Body of pancreas (tissue), 4 donors: ENCODE results near the gene MRGPRE. TPM values are rescaled to one million over a fixed set of nuclear protein-coding genes. Genes with fewer than 3 reads are reported as not detected.

Source experiments
- ATAC-seq: fragments of 150-250 bp; one replicate; pipeline ENCODE4 v1.9.1; 2016
- DNase-seq, 4 donors: peaks; one replicate each; pipeline ENCODE4 v3.0.0-alpha.2; 2019
- H3K27ac ChIP-seq, 4 donors: fragments of 200-600 bp; sonication (generic); 1 replicate in 3 of 4; 2 replicates in 1 of 4; pipeline versions ENCODE4 v1.5.1 to v1.6.1; 2016 to 2019; ENCODE audit warnings: mild to moderate bottlenecking in 1 of 4, mixed read lengths in 1 of 4, moderate library complexity in 1 of 4
- H3K27me3 ChIP-seq, 2 donors: fragments of 200-600 bp; sonication (generic); one replicate each; pipeline ENCODE4 v1.6.0; 2016; ENCODE audit warnings: mild to moderate bottlenecking in 1 of 2
- H3K36me3 ChIP-seq, 2 donors: fragments of 200-600 bp; sonication (generic); replicated peaks in 1 of 2; 2 replicates each; pipeline ENCODE4 v1.5.1; 2016; ENCODE audit warnings: low read depth in 2 of 2; ENCODE audit not compliant: insufficient read depth in 1 of 2
- H3K4me1 ChIP-seq: fragments of 200-600 bp; sonication (generic); one replicate; pipeline ENCODE4 v1.6.0; 2016
- H3K4me3 ChIP-seq, 2 donors: fragments of 200-600 bp; sonication (generic); 1 replicate in 1 of 2; 2 replicates in 1 of 2; pipeline ENCODE4 v1.5.1; 2016 to 2019
- H3K9me3 ChIP-seq, 3 donors: fragments of 200-600 bp; sonication (generic); 1 replicate in 2 of 3; 2 replicates in 1 of 3; pipeline ENCODE4 v1.5.1; 2016
- CTCF ChIP-seq, 7 experiments: fragments of 450-650 bp in 4 of 7; fragments of 200-600 bp in 3 of 7; sonication (generic) in 3 of 7; IDR thresholded peaks; one replicate each; pipeline ENCODE4 v1.5.1; 2016 to 2019; ENCODE audit warnings: antibody characterized with exemption in 7 of 7
- POLR2A ChIP-seq, 3 donors: fragments of 450-650 bp; IDR thresholded peaks; one replicate each; pipeline ENCODE4 v1.6.1; 2016; ENCODE audit warnings: antibody characterized with exemption in 3 of 3, mild to moderate bottlenecking in 2 of 3
- WGBS, 2 donors: methylation state at CpG; one replicate each; pipeline ENCODE4 v1.1.5; 2017; 5-methylcytosine and 5-hydroxymethylcytosine counted together
- intact Hi-C: fragments of 100-400 bp; cut with DNase I; formaldehyde crosslinking; loops from one replicate; pipeline ENCODE4 v1.15.1; 2023
- total RNA-seq, 2 donors: library from RNA; depleted of rRNA; stranded (reverse); fragments of >200 nt; gene quantifications; one replicate each; pipeline ENCODE4 v1.1.0, GENCODE V29; 2016

The MRGPRE gene
- total RNA-seq, 2 donors from 2014 or later, result not detected

DNA sequence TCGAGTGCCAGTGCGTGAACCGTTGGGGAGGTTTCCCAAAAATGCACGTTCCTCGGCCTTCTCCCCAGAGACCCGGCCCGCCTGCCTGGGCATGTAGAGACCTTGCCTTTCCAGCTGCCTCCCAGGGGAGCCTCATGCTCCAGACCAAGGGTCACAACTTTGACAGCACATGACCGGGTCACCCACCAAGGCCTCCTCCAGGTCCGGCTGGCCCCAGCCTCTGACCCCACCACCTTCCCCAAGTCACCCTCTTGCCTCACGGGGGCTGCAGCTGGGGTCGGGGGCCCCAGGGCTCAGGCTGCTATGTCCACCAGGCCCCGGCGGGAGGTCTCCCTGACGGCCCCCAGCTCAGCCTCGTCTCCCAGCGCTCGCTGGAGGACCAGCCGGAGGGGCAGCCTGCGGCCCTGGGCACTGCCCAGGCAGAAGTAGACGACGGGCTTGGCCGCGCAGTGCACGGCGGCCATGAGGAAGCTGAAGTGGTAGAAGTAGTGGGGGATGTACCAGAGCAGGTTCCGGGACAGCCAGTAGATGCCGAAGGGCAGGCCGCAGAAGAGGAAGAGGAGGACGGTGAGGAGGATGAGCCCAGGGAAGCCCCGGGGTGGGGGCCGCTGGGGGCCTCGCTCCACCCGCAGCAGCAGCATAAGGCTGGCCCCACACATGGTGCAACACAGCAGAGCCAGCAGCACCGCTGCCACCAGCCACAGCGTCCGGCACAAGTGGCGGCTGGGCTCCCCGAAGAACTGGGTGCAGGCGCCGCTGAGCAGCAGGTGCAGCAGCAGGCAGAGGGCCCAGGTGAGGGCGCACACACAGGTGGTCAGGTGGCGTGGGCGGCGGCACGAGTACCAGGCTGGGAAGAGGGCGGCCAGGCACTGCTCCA is 4.4 kb downstream of the MRGPRE start:
- no peak overlapping the region for H3K27ac ChIP-seq
- DNase-seq (peak in 1 of 4 donors; percentile 10), ATAC-seq (no peak)
- 70 to 72% methylated on average over 21 to 42 of the region's 46 CpGs for WGBS, 2 donors
- H3K27me3 ChIP-seq, result no peaks in the 10 kb centered on the region
- intact Hi-C loops, result no loop called here
- H3K4me3 ChIP-seq, result no peak overlapping the region
- H3K4me1 ChIP-seq, result no peaks in the 10 kb centered on the region
- no peak for TF ChIP-seq POLR2A (IDR thresholded peaks at IDR 0.05)
- no peak for TF ChIP-seq CTCF (IDR thresholded peaks at IDR 0.05)
- no peaks in the 10 kb centered on the region for H3K9me3 ChIP-seq
- H3K36me3 ChIP-seq, result no peaks in the 10 kb centered on the region

DNA sequence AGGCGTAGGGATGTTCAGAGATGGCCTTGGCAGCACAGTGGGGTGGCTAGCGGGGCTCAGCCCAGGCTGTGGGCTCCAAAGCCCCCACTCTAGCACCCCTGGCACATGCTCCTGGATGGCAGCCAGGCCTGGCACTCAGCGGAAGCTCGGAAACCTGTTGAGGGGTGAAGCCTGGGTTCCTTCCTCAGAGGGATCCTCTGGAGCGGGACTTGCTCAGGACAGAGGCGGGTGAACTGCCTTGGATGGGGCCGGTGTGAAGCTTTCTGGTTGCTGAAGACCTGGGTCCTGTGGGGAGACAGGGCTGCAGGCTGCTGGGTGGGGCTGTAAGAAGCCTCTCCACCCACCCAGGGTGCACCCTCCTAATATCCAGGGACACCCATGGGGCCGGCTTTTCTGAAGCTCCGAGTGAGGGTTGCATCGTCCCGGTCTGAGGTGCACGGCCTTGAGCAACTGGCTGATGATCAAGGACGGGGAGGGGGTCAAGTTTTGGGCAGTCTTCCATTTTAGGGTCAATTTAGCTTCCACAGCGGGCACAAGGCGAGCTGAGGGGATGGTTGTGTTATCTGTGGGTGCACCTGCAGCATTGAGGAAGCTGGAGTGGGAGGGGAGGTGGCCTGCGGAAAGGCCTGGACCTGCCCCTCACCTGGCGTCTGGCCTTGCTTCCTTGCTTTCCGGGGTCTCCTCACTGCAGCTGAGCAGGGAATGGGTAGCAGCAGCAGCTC is 5.2 kb downstream of the MRGPRE start:
- DNase-seq, result peak in 1 of 4 donors; percentile 8
- WGBS, 2 donors, result 56 to 66% methylated on average over 11 to 18 of the region's 18 CpGs

DNA sequence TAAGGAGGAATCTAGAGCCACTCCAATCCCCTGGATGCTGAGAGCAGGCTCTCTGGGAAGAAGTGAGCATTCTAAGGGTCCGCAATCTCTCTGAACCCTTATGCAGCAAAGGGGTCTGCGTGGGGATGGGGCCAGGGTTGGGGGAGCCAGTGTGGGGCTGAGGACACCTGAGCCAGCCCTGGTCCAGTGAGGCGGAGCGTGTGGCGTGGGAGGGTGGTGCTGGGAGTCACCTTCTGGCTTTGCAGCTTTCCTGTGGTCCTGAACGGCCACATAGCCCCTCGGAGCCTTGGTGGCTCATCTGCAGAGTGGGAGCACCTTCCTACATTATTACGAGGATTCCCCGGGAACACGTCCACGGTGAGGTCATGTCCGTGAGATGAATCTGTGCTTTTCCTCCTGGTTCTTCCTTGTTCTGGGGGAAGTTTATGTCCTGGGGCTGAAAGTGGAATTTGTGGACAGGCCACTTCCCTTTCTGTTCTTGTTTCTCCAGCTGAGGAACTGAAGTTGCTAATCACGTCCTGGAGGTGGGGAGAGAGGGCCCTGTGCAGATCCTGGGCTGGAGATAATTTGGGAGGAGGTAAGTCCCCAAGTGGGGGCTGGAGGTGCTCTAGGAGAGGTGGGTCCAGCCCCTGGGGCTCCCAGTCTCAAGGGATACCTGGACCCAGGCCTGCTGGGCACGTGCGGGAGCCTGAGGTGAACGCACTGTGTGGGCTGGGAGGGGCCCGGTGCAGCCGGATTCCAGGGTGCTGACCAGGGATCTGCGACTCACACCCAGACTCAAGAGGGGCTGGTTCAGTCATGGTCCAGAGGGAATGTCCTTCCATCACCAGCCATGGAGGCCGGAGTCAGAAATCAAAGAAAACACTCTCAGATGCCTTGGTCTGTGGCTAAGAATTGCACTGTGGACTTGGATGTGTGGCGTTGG is 6.1 kb downstream of the MRGPRE start:
- H3K4me1 ChIP-seq, result no peaks in the 10 kb centered on the region
- no peaks in the 10 kb centered on the region for H3K36me3 ChIP-seq
- ATAC-seq, result no peak
- no peaks in the 10 kb centered on the region for H3K9me3 ChIP-seq
- DNase-seq, result no peak
- 74% methylated on average over 18 to 21 of the region's 21 CpGs for WGBS, 2 donors
- H3K27me3 ChIP-seq, result no peaks in the 10 kb centered on the region
- intact Hi-C loops, result no loop called here
- no peak overlapping the region for H3K27ac ChIP-seq
- TF ChIP-seq POLR2A (IDR thresholded peaks at IDR 0.05) (no peak), CTCF (IDR thresholded peaks at IDR 0.05) (no peak)
- H3K4me3 ChIP-seq, result no peak overlapping the region

More for the DNA sequence above, 5.2 kb downstream of the MRGPRE start:
- no peak for ATAC-seq
- H3K27me3 ChIP-seq, result no peaks in the 10 kb centered on the region
- no peaks in the 10 kb centered on the region for H3K36me3 ChIP-seq
- H3K4me3 ChIP-seq, result no peak overlapping the region
- H3K9me3 ChIP-seq, result no peaks in the 10 kb centered on the region
- H3K4me1 ChIP-seq, result no peaks in the 10 kb centered on the region
- intact Hi-C loops, result no loop called here
- H3K27ac ChIP-seq, result no peak overlapping the region
- TF ChIP-seq POLR2A (IDR thresholded peaks at IDR 0.05) (no peak), CTCF (IDR thresholded peaks at IDR 0.05) (no peak)

GRCh38 chr11:3225159-3225758 is 7.0 kb downstream of the MRGPRE start:
- Histone ChIP-seq H3K36me3 (no peaks in the 10 kb centered on the region), H3K9me3 (no peaks in the 10 kb centered on the region), H3K27me3 (no peaks in the 10 kb centered on the region), H3K4me1 (no peaks in the 10 kb centered on the region), H3K4me3 (no peak overlapping the region), H3K27ac (no peak overlapping the region)
- WGBS, 2 donors, result 65 to 86% methylated on average over 4 to 17 of the region's 17 CpGs
- DNase-seq, result peak in 1 of 4 donors; percentile 8
- intact Hi-C loops, result no loop called here
- no peak for ATAC-seq
- TF ChIP-seq POLR2A (IDR thresholded peaks at IDR 0.05), result no peak
- no peak for TF ChIP-seq CTCF (IDR thresholded peaks at IDR 0.05)
